ENCODE measurements around the gene C12orf57.

C12orf57 gene

DNA sequence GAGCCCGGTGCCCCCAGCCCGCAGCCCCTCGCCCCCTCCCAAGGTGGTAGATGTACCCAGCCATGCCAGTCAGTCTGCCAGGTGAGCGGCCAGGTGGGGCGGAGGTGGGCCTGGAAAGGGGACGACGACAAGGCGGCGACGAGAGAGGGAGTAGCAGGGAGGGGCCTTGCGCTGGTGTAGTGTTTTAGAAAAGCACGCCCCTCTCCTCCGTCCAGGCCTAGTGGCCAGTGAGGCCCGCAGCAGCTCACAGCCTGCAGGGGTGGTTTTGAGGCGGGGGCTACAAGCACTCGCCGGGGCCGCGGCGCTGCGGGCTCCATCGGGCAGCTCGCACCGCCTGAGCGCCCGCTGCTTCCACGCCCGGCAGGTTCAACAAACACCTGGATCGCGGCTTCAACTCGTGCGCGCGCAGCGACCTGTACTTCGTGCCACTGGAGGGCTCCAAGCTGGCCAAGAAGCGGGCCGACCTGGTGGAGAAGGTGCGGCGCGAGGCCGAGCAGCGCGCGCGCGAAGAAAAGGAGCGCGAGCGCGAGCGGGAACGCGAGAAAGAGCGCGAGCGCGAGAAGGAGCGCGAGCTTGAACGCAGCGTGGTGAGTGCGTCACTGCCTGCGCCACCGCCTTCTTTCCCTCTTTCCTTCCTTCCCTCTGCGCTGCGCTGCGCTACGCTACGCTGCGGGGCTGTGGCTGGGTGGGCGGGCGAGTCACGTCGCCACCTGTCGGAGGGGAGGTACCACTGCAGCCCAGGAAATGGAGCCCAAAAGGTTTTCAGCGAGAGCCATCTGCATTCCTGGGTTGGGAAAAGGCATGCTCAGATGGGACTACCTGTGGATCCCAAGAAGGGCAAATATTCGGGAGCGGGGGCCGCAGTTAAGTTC, 6.1 kb upstream of the C12orf57 start:
- peak; percentile 94 for DNase-seq

DNA sequence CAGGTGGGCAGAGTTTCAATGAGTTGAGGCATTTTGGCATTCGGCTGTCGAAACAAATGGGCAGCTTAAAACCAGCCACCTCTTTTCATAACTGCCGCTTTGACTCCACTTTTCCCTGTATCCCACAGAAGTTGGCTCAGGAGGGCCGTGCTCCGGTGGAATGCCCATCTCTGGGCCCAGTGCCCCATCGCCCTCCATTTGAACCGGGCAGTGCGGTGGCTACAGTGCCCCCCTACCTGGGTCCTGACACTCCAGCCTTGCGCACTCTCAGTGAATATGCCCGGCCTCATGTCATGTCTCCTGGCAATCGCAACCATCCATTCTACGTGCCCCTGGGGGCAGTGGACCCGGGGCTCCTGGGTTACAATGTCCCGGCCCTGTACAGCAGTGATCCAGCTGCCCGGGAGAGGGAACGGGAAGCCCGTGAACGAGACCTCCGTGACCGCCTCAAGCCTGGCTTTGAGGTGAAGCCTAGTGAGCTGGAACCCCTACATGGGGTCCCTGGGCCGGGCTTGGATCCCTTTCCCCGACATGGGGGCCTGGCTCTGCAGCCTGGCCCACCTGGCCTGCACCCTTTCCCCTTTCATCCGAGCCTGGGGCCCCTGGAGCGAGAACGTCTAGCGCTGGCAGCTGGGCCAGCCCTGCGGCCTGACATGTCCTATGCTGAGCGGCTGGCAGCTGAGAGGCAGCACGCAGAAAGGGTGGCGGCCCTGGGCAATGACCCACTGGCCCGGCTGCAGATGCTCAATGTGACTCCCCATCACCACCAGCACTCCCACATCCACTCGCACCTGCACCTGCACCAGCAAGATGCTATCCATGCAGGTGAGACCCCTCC, 5.2 kb upstream of the C12orf57 start:
- DNase-seq = no peak

DNA sequence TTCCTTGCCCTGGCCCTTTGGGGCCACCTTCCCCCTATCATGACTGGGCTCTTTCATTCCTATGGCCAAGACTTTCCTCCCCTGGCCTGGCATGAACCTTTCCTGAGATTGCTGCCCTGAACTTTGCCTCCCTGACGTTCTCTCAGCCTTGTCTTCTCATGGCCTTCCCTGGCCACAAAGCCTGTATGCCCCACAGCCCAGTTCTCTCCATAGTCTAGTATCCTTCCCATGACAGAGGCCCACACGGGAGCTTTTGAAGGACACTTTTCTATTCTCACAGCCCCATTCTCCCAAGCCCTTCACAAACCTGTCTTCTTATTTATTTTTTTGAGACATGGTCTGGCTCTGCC, 4.7 kb upstream of the C12orf57 start:
- no peak for DNase-seq

DNA sequence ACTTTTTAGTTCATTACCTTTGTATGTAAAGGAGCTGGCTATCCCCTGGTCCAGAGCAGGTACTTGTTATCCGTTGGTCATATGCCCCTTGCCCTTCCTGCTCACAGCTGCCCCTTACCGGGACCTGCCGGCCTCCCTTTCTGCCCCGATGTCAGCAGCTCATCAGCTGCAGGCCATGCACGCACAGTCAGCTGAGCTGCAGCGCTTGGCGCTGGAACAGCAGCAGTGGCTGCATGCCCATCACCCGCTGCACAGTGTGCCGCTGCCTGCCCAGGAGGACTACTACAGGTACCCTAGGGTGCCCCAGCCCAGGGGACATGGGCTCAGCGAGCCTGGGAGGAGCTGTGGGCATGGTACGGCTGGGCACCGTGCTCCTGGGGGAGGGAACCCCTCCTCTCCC, 2.6 kb upstream of the C12orf57 start:
- no peak for DNase-seq

- DNase-seq = no peak
These were observed 2.0 kb upstream of the C12orf57 start for GRCh38 chr12:6941782-6942181.

DNA sequence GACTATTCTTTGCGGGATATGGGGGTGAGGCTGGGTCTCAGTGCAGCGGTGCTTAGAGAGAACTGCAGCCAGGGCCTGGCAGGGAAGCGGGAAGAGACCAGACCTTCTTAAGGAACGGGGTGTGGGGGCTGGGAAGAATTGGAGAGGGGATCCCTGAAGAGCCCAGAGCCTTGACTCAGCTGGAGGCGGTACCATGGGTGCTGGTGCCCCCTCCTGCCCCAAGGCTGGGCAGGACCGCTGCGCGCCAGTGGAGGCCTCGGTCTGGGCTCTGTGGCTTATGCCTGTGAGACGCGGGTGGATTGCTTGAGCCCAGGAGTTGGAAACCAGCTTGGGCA, 1.5 kb upstream of the C12orf57 start:
- peak; percentile 29 for DNase-seq

DNA sequence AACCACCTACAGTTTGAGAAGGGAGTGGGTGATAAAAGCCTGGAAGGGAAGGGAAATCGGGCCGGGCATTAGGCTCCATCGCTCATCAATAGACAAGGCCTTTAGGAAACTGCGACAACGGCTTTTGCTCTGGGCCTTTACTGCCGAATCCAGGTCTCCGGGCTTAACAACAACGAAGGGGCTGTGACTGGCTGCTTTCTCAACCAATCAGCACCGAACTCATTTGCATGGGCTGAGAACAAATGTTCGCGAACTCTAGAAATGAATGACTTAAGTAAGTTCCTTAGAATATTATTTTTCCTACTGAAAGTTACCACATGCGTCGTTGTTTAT, 467 bp upstream of the C12orf57 start:
- DNase-seq = peak; percentile 93

DNA sequence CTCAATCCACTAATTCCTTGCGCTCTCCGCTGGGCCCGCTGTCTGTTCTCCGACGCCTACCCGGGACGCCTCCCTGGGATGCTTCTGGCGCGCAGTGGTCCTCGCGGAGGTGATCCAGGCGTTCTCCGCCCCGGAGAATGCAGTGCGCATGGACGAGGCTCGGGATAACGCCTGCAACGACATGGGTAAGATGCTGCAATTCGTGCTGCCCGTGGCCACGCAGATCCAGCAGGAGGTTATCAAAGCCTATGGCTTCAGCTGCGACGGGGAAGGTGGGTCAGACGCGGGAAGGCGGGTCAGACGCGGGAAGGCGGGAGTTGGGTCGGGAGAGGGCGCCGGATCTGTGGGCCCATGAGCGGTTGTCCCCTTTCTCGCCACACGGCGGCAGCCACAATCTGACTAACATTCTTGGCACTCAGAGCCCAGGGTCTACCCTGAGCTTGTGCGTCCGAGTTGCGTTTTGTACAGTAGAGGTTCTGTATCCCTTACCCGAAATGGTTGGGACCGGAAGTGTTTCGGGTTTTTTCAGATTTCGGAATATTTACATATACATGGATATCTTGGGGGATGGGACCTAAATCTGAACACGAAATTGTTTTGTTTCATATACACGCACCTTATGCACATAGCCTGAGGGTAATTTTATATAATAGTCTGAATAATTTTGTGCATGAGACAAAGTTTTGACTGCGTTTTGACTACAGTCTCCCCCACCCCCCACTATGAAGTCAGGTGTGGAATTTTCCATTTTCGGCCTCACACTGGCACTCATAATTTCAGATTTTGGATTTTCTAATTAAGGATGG, 762 bp downstream of the C12orf57 start:
- peak; percentile 93 for DNase-seq

GRCh38 chr12:6945613-6946012, 1.8 kb downstream of the C12orf57 start:
- no peak for DNase-seq

DNA sequence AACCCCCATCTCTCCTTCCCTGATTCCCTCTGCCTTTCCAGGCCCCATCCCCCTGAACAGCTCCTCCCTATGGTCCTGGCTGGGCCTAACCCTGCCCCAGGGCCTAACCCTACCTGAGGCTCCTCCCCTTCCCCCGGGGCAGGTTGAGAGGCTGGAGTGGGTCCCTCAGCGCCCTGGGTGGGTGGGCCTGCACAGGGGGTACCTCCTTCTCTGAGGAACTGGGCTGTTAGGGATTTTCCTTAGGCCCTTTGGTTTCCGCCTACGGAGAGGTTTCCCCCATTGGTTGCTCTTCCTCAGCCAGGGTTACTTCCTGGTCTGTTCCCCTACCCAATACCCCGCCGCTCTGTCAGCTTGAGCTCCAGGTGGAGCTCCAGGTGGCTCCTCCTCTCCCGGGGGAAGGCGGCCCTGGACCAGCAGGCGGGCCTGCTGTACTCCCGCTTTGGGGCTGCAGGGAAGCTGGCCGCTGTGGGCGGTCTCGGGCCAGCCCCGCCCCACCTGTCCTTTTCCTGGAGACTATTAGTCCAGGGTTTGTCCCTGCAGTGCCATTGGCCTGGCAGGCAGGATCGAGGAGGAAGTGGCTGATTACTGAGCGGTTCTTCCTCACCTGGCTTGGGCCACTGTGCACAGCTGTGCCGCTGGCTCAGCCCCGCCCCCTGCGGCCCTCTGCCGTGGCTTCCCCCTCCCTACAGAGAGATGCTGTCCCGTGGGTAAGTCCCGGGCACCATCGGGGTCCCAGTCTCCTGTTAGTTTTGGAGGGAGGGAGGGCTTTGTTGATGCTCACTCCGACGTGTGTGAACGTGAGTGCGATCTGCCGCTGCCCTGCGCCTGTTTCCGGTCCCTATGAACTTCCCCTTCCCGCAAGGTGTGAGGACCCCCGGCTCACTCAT, 2.5 kb downstream of the C12orf57 start:
- no peak for DNase-seq

- DNase-seq = no peak
These were observed 3.1 kb downstream of the C12orf57 start for GRCh38 chr12:6946920-6947374.

DNA sequence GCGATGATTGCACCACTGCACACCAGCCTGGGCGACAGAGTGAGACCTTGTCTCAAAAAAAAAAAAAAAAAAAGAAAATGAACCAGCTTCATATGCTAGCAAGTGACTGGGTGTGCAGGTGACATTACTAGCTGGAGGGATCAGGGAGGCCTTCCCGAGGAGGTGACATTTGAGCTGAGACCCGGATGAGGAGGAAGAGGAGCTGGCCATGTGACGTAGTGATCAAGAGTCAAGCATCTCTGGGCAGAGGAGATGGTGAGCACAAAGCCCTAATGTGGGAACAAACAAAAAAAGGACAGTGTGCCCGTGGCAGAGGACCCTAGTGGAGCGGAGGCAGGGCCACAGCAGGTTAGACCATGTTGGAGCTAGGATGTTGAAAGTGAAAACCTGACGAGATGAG, 3.8 kb downstream of the C12orf57 start:
- no peak for DNase-seq

DNA sequence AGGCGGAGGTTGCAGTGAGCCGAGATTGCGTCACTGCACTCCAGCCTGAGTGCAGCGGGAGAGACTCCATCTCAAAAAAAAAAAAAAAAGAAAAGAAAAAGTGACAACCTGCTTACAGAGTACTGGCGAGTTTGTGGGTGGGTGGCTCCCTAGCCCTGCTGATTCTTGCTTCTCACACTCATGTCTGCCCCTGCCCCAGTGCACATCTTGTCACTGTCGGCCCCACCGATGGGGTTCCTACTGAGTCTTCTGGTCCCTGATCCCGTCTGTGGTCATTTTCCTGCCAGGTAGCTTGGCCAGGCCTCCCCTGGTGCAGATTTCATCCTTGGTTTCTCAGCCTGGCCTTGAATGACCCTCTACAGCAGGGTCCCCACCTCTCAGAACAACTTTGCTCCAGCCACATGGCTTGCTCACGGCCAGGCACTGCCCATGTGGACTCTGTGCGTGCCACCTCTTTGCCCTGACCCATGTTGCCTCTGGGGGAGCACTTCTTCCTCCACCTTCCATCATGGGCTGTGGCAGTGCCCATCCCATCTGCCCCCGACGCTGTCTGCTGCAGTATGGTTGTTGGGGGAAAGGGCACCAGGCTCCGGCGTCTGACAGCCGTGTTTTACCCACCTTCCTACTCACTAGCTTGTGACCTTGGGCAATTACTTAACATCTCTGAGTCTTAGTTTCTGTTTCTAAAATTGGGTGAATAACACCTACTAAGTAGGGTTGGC, 5.2 kb downstream of the C12orf57 start:
- no peak for DNase-seq

- no peak for DNase-seq
These were observed 6.6 kb downstream of the C12orf57 start for GRCh38 chr12:6950401-6950801.

DNA sequence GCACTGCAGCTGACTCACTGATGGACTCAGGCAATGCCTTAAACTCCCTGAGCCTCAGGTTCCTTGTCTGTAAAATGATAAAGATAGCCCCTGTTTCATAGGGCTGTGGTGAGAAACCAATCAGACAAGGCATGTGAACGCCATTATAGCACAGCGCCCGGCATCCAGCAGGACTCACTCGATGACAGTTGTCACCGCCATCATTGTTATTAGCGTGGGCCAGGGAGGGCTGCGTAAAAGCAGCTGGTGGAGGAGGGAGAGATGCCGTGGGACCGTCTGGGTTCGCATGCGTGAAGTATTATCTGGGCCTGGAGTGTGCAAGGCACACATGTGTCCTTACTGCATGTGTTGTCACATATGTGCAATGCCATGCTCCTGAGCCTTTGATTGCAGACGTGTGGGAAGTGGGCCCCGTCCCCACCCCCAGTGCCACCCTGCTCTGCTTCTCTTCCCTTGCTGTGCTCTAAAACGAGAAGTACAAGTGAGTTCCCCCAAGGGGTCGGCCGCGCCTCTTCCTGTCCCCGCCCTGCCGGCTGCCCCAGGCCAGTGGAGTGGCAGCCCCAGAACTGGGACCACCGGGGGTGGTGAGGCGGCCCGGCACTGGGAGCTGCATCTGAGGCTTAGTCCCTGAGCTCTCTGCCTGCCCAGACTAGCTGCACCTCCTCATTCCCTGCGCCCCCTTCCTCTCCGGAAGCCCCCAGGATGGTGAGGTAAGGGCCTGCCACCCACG, 7.2 kb downstream of the C12orf57 start, which contains the start of gene PTPN6:
PTPN6 (plus strand) TSS at position 546 of the 730 bp plus-strand sequence; CDS start at position 703, 157 bp downstream.
- no peak for DNase-seq

- DNase-seq = no peak
These were observed 7.8 kb downstream of the C12orf57 start for GRCh38 chr12:6951551-6952120.

GRCh38 chr12:6952121-6952862, 8.5 kb downstream of the C12orf57 start:
- DNase-seq = no peak

DNA sequence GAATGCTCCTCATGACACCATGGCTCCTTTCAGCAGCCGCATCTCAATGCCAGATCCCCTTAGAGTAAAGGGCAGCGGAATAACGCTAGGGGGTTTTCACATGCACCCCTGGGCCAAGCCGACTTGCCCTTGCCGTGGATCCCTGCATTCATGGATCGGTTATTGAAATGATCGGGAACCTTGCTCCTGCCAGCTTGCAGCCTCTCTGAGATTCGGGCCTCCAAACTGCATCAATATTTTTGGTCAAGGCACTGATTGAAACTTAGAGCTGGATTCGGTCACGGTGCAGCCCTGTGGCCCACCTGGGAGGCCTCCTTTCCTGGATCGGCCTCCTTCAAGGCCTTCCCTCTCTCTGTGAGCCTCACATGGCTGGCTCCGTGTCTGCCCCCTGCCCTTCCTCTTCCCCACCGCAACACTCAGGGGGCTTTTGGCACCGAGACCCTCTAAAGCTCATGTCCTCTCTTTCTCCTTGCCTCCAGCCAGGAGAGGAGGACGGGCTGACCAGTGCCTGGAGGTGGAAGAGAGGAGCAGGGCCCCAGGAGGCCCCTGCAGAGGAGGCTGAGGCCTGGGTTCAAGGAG, 9.1 kb downstream of the C12orf57 start:
- DNase-seq = no peak

Measured in fibroblast of skin of scalp (primary cell).